ENCODE measurements around the gene SLC44A4. TPM values are rescaled to one million over a fixed set of nuclear protein-coding genes. Genes with fewer than 3 reads are reported as not detected.

The SLC44A4 gene
- total RNA-seq, 1 donor from 2014 or later = 0.32 TPM

GRCh38 chr6:31898383-31899011 is 19.7 kb upstream of the SLC44A4 start:
- no peak overlapping the region for H3K27ac Mint-ChIP-seq
- H3K36me3 Mint-ChIP-seq = peaks cover 10% of the 10 kb centered on the region
- H3K9me3 ChIP-seq (ENCODE audit: low read depth) = no peaks in the 10 kb centered on the region
- no peak overlapping the region for H3K27ac ChIP-seq
- H3K4me3 Mint-ChIP-seq = peak overlapping the region; percentile 98
- H3K9me3 Mint-ChIP-seq = no peaks in the 10 kb centered on the region
- H3K27me3 ChIP-seq = no peaks in the 10 kb centered on the region
- peaks cover 55% of the 10 kb centered on the region for H3F3A ChIP-seq (ENCODE audit: low read depth)
- peaks cover 68% of the 10 kb centered on the region for H3K79me2 ChIP-seq (ENCODE audit: low read depth)
- H4K20me1 ChIP-seq (ENCODE audit: low read depth) = peaks cover 38% of the 10 kb centered on the region
- peaks cover 16% of the 10 kb centered on the region for H3K36me3 ChIP-seq
- no peak overlapping the region for H2AFZ ChIP-seq (replicated peaks)
- H3K4me1 Mint-ChIP-seq = peaks cover 40% of the 10 kb centered on the region
- DNase-seq (ENCODE audit: low spot score) = peak; percentile 78
- peak overlapping the region; percentile 97 for H3K4me2 ChIP-seq
- peak overlapping the region; percentile 83 for H3K4me3 ChIP-seq
- no peaks in the 10 kb centered on the region for H3K27me3 Mint-ChIP-seq (ENCODE audit: insufficient read depth, low read depth)
- no peak overlapping the region for H3K9ac ChIP-seq
- peaks cover 26% of the 10 kb centered on the region for H3K4me1 ChIP-seq
- no peak for TF ChIP-seq EZH2 (IDR thresholded peaks at IDR 0.05)
- peak; percentile 17 for TF ChIP-seq CTCF (IDR thresholded peaks at IDR 0.05)

GRCh38 chr6:31897612-31898382 is 19.0 kb upstream of the SLC44A4 start, which contains the start of gene EHMT2:
Gene EHMT2, minus strand, starts transcription at chr6:31897698. Its CDS starts 21 bp downstream, at chr6:31897677.
- H3K9me3 ChIP-seq (ENCODE audit: low read depth) = no peaks in the 10 kb centered on the region
- H3K4me1 ChIP-seq = peaks cover 24% of the 10 kb centered on the region
- H3K36me3 Mint-ChIP-seq = peaks cover 14% of the 10 kb centered on the region
- peak within 1 kb of the TSS; percentile 98 for H3K4me3 Mint-ChIP-seq
- peak within 1 kb of the TSS; percentile 83 for H3K4me3 ChIP-seq
- H3K27ac ChIP-seq = no peak within 1 kb of the TSS
- H2AFZ ChIP-seq (replicated peaks) = peak within 1 kb of the TSS; percentile 96
- peaks cover 42% of the 10 kb centered on the region for H4K20me1 ChIP-seq (ENCODE audit: low read depth)
- TF ChIP-seq EZH2phosphoT487 (IDR thresholded peaks at IDR 0.05) (no peak), CTCF (IDR thresholded peaks at IDR 0.05) (no peak), EZH2 (IDR thresholded peaks at IDR 0.05) (no peak)
- peak within 1 kb of the TSS; percentile 89 for H3K27ac Mint-ChIP-seq
- H3K36me3 ChIP-seq = peaks cover 22% of the 10 kb centered on the region
- no peaks in the 10 kb centered on the region for H3K27me3 ChIP-seq
- H3K27me3 Mint-ChIP-seq (ENCODE audit: insufficient read depth, low read depth) = no peaks in the 10 kb centered on the region
- no peaks in the 10 kb centered on the region for H3K9me3 Mint-ChIP-seq
- peak within 1 kb of the TSS; percentile 73 for H3K9ac ChIP-seq
- peaks cover 75% of the 10 kb centered on the region for H3K79me2 ChIP-seq (ENCODE audit: low read depth)
- peaks cover 39% of the 10 kb centered on the region for H3K4me1 Mint-ChIP-seq
- peaks cover 56% of the 10 kb centered on the region for H3F3A ChIP-seq (ENCODE audit: low read depth)
- DNase-seq (ENCODE audit: low spot score) = peak; percentile 96
- peak within 1 kb of the TSS; percentile 99 for H3K4me2 ChIP-seq

- H3K27ac ChIP-seq = no peak overlapping the region
- H2AFZ ChIP-seq (replicated peaks) = peak overlapping the region; percentile 96
- Mint-ChIP-seq H3K9me3 (no peaks in the 10 kb centered on the region), H3K36me3 (peaks cover 17% of the 10 kb centered on the region), H3K4me1 (peaks cover 34% of the 10 kb centered on the region), H3K27me3 (ENCODE audit: insufficient read depth, low read depth) (no peaks in the 10 kb centered on the region), H3K27ac (no peak overlapping the region), H3K4me3 (peak overlapping the region; percentile 90)
- peak overlapping the region; percentile 83 for H3K4me3 ChIP-seq
- peaks cover 75% of the 10 kb centered on the region for H3K79me2 ChIP-seq (ENCODE audit: low read depth)
- H3K36me3 ChIP-seq = peaks cover 22% of the 10 kb centered on the region
- H3K4me2 ChIP-seq = peak overlapping the region; percentile 99
- peaks cover 42% of the 10 kb centered on the region for H4K20me1 ChIP-seq (ENCODE audit: low read depth)
- DNase-seq (ENCODE audit: low spot score) = peak; percentile 75
- H3F3A ChIP-seq (ENCODE audit: low read depth) = peaks cover 51% of the 10 kb centered on the region
- H3K9ac ChIP-seq = peak overlapping the region; percentile 73
- no peaks in the 10 kb centered on the region for H3K27me3 ChIP-seq
- no peak for TF ChIP-seq EZH2 (IDR thresholded peaks at IDR 0.05)
- TF ChIP-seq EZH2phosphoT487 (IDR thresholded peaks at IDR 0.05) = no peak
- TF ChIP-seq CTCF (IDR thresholded peaks at IDR 0.05) = no peak
- H3K9me3 ChIP-seq (ENCODE audit: low read depth) = no peaks in the 10 kb centered on the region
- H3K4me1 ChIP-seq = peaks cover 19% of the 10 kb centered on the region
These were observed 18.2 kb upstream of the SLC44A4 start for GRCh38 chr6:31896856-31897611.
